A549 (cell line): ENCODE data around the gene PDE3A.

Experiments used
- CTCF ChIP-seq: fragments of >200 bp; sonication (Bioruptor Twin); formaldehyde crosslinking; IDR thresholded peaks from 3 replicates; pipeline ENCODE4 v1.5.1; 2016
- ESRRA ChIP-seq: fragments of 150-350 bp; IDR thresholded peaks from 2 replicates; pipeline ENCODE4 v1.6.1; 2014; ENCODE audit warnings: mild to moderate bottlenecking, low read length, borderline replicate concordance
- KDM5A ChIP-seq: fragments of 200-600 bp; sonication (generic); IDR thresholded peaks from 2 replicates; pipeline ENCODE4 v1.6.1; 2016; ENCODE audit warnings: antibody characterized with exemption, mild to moderate bottlenecking
- SMC3 ChIP-seq: fragments of >200 bp; sonication (Bioruptor Twin); formaldehyde crosslinking; IDR thresholded peaks from 3 replicates; pipeline ENCODE4 v1.6.1; 2018; ENCODE audit warnings: inconsistent platforms
- TFCP2L1 ChIP-seq: fragments of 250-450 bp; sonication (Bioruptor Pico); IDR thresholded peaks from 2 replicates; pipeline ENCODE4 v1.5.0; 2021; ENCODE audit warnings: mild to moderate bottlenecking
- ZFP36 ChIP-seq: fragments of 450-650 bp; IDR thresholded peaks from 2 replicates; pipeline ENCODE4 v1.6.1; 2014; ENCODE audit warnings: borderline replicate concordance; ENCODE audit not compliant: partially characterized antibody
- ZSCAN20 ChIP-seq: fragments of 250-450 bp; sonication (Bioruptor Pico); IDR thresholded peaks from 2 replicates; pipeline ENCODE4 v1.8.0; 2022; ENCODE audit warnings: mild to moderate bottlenecking, moderate library complexity

DNA sequence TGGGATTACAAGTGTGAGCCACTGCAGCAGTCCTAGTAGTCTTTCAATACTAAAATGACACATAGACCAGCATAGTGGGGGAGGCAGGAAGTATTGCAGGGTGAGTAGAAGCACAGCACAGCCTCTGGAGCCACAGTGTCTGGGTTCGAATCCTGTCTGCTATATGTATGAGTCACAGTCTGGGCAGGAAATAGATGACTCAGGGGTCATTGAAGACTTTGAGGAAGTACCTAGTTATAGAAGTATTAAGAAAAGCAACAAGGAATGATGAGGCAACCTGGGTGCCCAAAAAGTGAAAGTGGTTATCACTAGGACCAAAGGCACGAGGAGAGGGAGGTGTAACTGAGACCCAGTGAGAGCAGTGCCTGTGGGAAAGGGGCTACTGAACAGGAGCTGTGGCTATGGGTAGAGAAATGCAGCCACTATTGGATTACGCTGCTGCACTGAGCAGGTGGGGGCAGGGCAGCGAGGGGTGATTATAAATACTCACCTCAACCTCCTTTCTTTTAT is 124.0 kb downstream of the PDE3A start:
- no peak for TF ChIP-seq CTCF
- no peak for TF ChIP-seq KDM5A
- no peak; the same call in 2 of the 3 replicates for TF ChIP-seq SMC3
- no peak for TF ChIP-seq ZSCAN20
- no peak for TF ChIP-seq TFCP2L1 (CRISPR knock-in tag)
- peak; percentile 18 for TF ChIP-seq ZFP36
- TF ChIP-seq ESRRA, result 0 out of 2 replicates have a peak, but pooled peaks have one; percentile 62
